GM12878 (cell line): Measurements from ENCODE around the gene C16orf92. TPM values are rescaled to one million over a fixed set of nuclear protein-coding genes. Genes with fewer than 3 reads are reported as not detected.

Experiments used
- ATF3 ChIP-seq: IDR thresholded peaks from 2 replicates; pipeline ENCODE4 v1.6.1; 2011; ENCODE audit warnings: low read depth, mild to moderate bottlenecking, low read length, moderate library complexity, borderline replicate concordance; ENCODE audit errors: extremely low read depth
- FOXM1 ChIP-seq: IDR thresholded peaks from 2 replicates; pipeline ENCODE4 v1.6.1; 2012; ENCODE audit warnings: low read depth, mild to moderate bottlenecking, inconsistent platforms, low read length, moderate library complexity
- IKZF2 ChIP-seq, 2 experiments: fragments of 450-650 bp; IDR thresholded peaks; 2 replicates each; pipeline ENCODE4 v1.6.1; 2017; ENCODE audit warnings: mild to moderate bottlenecking in 2 of 2, moderate library complexity in 2 of 2
- IRF3 ChIP-seq: fragments of 450-650 bp; IDR thresholded peaks from 2 replicates; pipeline ENCODE4 v1.6.1; 2014; ENCODE audit warnings: mild to moderate bottlenecking
- KDM1A ChIP-seq: fragments of 200-600 bp; sonication (generic); IDR thresholded peaks from 2 replicates; pipeline ENCODE4 v1.6.1; 2016; ENCODE audit warnings: borderline replicate concordance
- RELB ChIP-seq: fragments of 450-650 bp; IDR thresholded peaks from 2 replicates; pipeline ENCODE4 v1.6.1; 2017; ENCODE audit warnings: low read depth, mild to moderate bottlenecking, moderate library complexity
- SIN3A ChIP-seq: IDR thresholded peaks from 2 replicates; pipeline ENCODE4 v1.6.1; 2012; ENCODE audit warnings: low read depth, low read length, improper control_type of control experiment
- YBX1 ChIP-seq: fragments of 450-650 bp; IDR thresholded peaks from 2 replicates; pipeline ENCODE4 v1.6.1; 2016; ENCODE audit warnings: antibody characterized with exemption
- polyA plus RNA-seq, 11 experiments: library from polyadenylated mRNA; depleted of rRNA in 4 of 11; unstranded in 6 of 11; stranded (reverse) in 5 of 11; fragments of >200 nt; fragmentation: Nextera tagmentation in 4 of 11; fragmentation: Illumina TruSeq in 1 of 11; extraction: Ambion mirVana in 4 of 11; extraction: Trizol in 1 of 11; gene quantifications; 1 replicate in 1 of 11; 2 replicates in 10 of 11; pipeline versions ENCODE4 v1.2.1 to v1.2.3, GENCODE V29; 2011 to 2016; ENCODE audit warnings: inconsistent platforms in 2 of 11, missing spikeins in 2 of 11, low read depth in 1 of 11
- total RNA-seq, 4 experiments: library from RNA; depleted of rRNA in 3 of 4; stranded (reverse); fragments of >200 nt in 3 of 4; fragmentation: Illumina TruSeq in 1 of 4; extraction: Trizol in 1 of 4; gene quantifications; 2 replicates each; pipeline versions ENCODE4 v1.2.1 to v1.2.3, GENCODE V29; 2013 to 2021

Gene C16orf92
- total and polyA plus RNA-seq, 10 of the 15 experiments (the other 5 are each of a cell fraction or from before 2014, with no cell fraction given), result not detected

- no peak for TF ChIP-seq YBX1
- TF ChIP-seq ATF3, result no peak
- peak; percentile 61; the same call in 1 of the 2 replicates for TF ChIP-seq RELB
- peak; percentile 31 to 32; a peak in 1 of 4 replicates for TF ChIP-seq IKZF2 (IDR thresholded peaks at IDR 0.05)
- no peak for TF ChIP-seq FOXM1
- no peak for TF ChIP-seq SIN3A
- TF ChIP-seq IRF3, result no peak
- TF ChIP-seq KDM1A, result no peak
Measured at GRCh38 chr16:30063893-30064728, 41.1 kb downstream of the C16orf92 start (continued).
